ENCODE data around the gene GPR158. TPM values are rescaled to one million over a fixed set of nuclear protein-coding genes. Genes with fewer than 3 reads are reported as not detected.

GPR158 gene
- total RNA-seq, 1 experiment from 2014 or later, result not detected

- Mint-ChIP-seq H3K4me3 (ENCODE audit: unreplicated experiment) (no peak overlapping the region), H3K27ac (ENCODE audit: low read depth, unreplicated experiment) (no peak overlapping the region), H3K27me3 (ENCODE audit: insufficient read depth, unreplicated experiment) (peaks cover 41% of the 10 kb centered on the region), H3K36me3 (ENCODE audit: insufficient read depth, unreplicated experiment) (peaks cover 6% of the 10 kb centered on the region), H3K4me1 (ENCODE audit: insufficient read depth, unreplicated experiment) (no peaks in the 10 kb centered on the region), H3K9me3 (ENCODE audit: unreplicated experiment) (no peaks in the 10 kb centered on the region)
- CTCF ChIA-PET, result interaction anchor here (1.3 kb wide), 1 partner anchor 444 kb away, joined by 5 read pairs; no protein-coding TSS in a partner anchor
- no peak for DNase-seq (ENCODE audit: unreplicated experiment)
- no TSS peak for BruUV-seq (replicated peaks)
- intact Hi-C loops (cut with micrococcal nuclease), result loop anchor here (5.0 kb wide), 1 partner anchor 65 kb away; no protein-coding TSS in a partner anchor
- POLR2A ChIA-PET, result no interaction called here
- no peak for TF ChIP-seq CTCF (IDR thresholded peaks at IDR 0.05; ENCODE audit: unreplicated experiment)
Observed at GRCh38 chr10:25557136-25557535, 382.3 kb downstream of the GPR158 start.

DNA sequence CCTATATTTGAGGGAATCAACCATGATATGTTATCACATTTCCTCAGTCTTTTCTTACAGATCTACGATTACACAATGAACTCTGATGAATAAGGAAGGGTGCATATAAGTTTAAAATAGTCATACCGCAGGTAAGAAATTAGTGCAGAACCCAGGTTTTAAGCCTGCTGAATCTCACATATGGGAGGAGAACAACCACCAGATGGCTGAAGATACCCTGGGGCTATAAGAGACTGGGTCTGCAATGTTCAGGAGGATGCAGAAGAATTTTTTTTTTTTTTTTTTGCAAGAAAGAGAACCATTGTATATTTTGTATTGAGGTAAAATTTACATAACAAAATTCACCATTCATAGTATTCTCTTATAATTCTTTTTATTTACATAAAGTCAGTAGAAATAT lies 387.0 kb downstream of the GPR158 start:
- no peak for TF ChIP-seq CTCF (IDR thresholded peaks at IDR 0.05; ENCODE audit: unreplicated experiment)
- ChIA-PET CTCF (no interaction called here), POLR2A (no interaction called here)
- Mint-ChIP-seq H3K9me3 (ENCODE audit: unreplicated experiment) (no peaks in the 10 kb centered on the region), H3K36me3 (ENCODE audit: insufficient read depth, unreplicated experiment) (no peaks in the 10 kb centered on the region), H3K4me3 (ENCODE audit: unreplicated experiment) (no peak overlapping the region), H3K4me1 (ENCODE audit: insufficient read depth, unreplicated experiment) (no peaks in the 10 kb centered on the region), H3K27me3 (ENCODE audit: insufficient read depth, unreplicated experiment) (peaks cover 45% of the 10 kb centered on the region), H3K27ac (ENCODE audit: low read depth, unreplicated experiment) (no peak overlapping the region)
- BruUV-seq (replicated peaks), result no TSS peak
- DNase-seq (ENCODE audit: unreplicated experiment), result no peak
- intact Hi-C loops (cut with micrococcal nuclease), result no loop called here

- Mint-ChIP-seq H3K4me3 (ENCODE audit: unreplicated experiment) (no peak overlapping the region), H3K4me1 (ENCODE audit: insufficient read depth, unreplicated experiment) (no peaks in the 10 kb centered on the region), H3K36me3 (ENCODE audit: insufficient read depth, unreplicated experiment) (no peaks in the 10 kb centered on the region), H3K27ac (ENCODE audit: low read depth, unreplicated experiment) (no peak overlapping the region), H3K27me3 (ENCODE audit: insufficient read depth, unreplicated experiment) (peaks cover 53% of the 10 kb centered on the region), H3K9me3 (ENCODE audit: unreplicated experiment) (no peaks in the 10 kb centered on the region)
- TF ChIP-seq CTCF (IDR thresholded peaks at IDR 0.05; ENCODE audit: unreplicated experiment), result no peak
- intact Hi-C loops (cut with micrococcal nuclease), result no loop called here
- CTCF ChIA-PET, result no interaction called here
- POLR2A ChIA-PET, result no interaction called here
- DNase-seq (ENCODE audit: unreplicated experiment), result no peak
- BruUV-seq (replicated peaks), result no TSS peak
Observed at GRCh38 chr10:25562547-25562946, 387.7 kb downstream of the GPR158 start.

GRCh38 chr10:25564351-25564750 lies 389.6 kb downstream of the GPR158 start:
- Mint-ChIP-seq H3K4me3 (ENCODE audit: unreplicated experiment) (no peak overlapping the region), H3K27me3 (ENCODE audit: insufficient read depth, unreplicated experiment) (peaks cover 71% of the 10 kb centered on the region), H3K9me3 (ENCODE audit: unreplicated experiment) (no peaks in the 10 kb centered on the region), H3K36me3 (ENCODE audit: insufficient read depth, unreplicated experiment) (no peaks in the 10 kb centered on the region), H3K27ac (ENCODE audit: low read depth, unreplicated experiment) (no peak overlapping the region), H3K4me1 (ENCODE audit: insufficient read depth, unreplicated experiment) (no peaks in the 10 kb centered on the region)
- ChIA-PET POLR2A (no interaction called here), CTCF (no interaction called here)
- DNase-seq (ENCODE audit: unreplicated experiment), result no peak
- intact Hi-C loops (cut with micrococcal nuclease), result no loop called here
- no TSS peak for BruUV-seq (replicated peaks)
- no peak for TF ChIP-seq CTCF (IDR thresholded peaks at IDR 0.05; ENCODE audit: unreplicated experiment)

All from MCF 10A (cell line).